ENCODE data around the gene SENP3. TPM values are rescaled to one million over a fixed set of nuclear protein-coding genes. Genes with fewer than 3 reads are reported as not detected.

The SENP3 gene
- total and polyA plus RNA-seq, 8 donors, result 22.0 to 78.6 (median 51.5) TPM

DNA sequence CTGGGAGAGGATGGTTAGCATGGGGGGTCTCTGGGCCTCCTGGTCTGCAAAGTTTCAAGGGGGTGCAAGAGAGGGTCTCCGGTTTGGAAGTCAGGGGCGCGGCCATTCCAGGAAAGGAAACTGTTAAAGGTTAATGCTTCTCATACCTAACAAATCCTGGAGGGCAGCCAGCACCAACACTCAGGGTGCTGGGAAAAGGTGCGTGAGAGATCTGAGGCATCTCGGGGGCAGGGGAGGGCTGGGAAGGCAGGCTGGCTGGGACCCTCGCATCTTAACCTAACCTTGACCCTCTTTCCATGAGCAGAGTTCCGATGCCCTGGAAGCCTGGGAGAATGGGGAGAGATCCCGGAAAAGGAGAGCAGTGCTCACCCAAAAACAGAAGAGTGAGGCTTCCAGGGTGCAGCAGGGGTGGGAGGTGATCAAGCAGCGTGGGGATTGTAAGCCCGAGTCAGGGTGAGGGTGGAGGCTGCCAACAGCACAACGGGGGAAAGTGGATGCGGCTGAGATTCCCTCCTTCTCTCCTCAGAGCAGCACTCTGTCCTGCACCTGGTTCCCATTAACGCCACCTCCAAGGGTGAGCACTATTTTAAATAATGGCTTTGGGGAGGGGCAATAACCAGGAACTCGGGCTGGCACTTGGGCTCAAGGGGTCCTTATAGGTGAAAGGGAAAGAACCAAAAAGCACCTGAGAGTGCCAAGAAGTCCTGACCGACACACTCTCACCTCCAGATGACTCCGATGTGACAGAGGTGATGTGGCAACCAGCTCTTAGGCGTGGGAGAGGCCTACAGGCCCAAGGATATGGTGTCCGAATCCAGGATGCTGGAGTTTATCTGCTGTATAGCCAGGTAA is 2.2 kb upstream of the SENP3 start:
- 28 to 56% (median 43%) methylated on average over 15 to 18 of the region's 18 CpGs for WGBS, 5 donors
- peak; percentile 70 to 79 for DNase-seq
- intact Hi-C loops (cut with DNase I; ENCODE audit: low total_unique reads), result no loop called here
- Histone ChIP-seq H3K36me3 (peaks cover 13 to 18% (median 16%) of the 10 kb centered on the region in 4 donors), H3K4me1 (peaks cover 53 to 81% (median 74%) of the 10 kb centered on the region in 4 donors), H3K4me3 (peak overlapping the region; percentile 67 to 99 (median 96)), H3K27ac (peak overlapping the region; percentile 93 to 99 (median 97)), H3K9me3 (no peaks in the 10 kb centered on the region), H3K27me3 (no peaks in the 10 kb centered on the region)
- TF ChIP-seq POLR2A (IDR thresholded peaks at IDR 0.05) (no peak), POLR2AphosphoS5 (IDR thresholded peaks at IDR 0.05) (peak in 1 of 3 donors; percentile 10), EP300 (IDR thresholded peaks at IDR 0.05) (no peak)
- TF ChIP-seq, protein P1, sequence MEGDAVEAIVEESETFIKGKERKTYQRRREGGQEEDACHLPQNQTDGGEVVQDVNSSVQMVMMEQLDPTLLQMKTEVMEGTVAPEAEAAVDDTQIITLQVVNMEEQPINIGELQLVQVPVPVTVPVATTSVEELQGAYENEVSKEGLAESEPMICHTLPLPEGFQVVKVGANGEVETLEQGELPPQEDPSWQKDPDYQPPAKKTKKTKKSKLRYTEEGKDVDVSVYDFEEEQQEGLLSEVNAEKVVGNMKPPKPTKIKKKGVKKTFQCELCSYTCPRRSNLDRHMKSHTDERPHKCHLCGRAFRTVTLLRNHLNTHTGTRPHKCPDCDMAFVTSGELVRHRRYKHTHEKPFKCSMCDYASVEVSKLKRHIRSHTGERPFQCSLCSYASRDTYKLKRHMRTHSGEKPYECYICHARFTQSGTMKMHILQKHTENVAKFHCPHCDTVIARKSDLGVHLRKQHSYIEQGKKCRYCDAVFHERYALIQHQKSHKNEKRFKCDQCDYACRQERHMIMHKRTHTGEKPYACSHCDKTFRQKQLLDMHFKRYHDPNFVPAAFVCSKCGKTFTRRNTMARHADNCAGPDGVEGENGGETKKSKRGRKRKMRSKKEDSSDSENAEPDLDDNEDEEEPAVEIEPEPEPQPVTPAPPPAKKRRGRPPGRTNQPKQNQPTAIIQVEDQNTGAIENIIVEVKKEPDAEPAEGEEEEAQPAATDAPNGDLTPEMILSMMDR (IDR thresholded peaks at IDR 0.05), result no peak

DNA sequence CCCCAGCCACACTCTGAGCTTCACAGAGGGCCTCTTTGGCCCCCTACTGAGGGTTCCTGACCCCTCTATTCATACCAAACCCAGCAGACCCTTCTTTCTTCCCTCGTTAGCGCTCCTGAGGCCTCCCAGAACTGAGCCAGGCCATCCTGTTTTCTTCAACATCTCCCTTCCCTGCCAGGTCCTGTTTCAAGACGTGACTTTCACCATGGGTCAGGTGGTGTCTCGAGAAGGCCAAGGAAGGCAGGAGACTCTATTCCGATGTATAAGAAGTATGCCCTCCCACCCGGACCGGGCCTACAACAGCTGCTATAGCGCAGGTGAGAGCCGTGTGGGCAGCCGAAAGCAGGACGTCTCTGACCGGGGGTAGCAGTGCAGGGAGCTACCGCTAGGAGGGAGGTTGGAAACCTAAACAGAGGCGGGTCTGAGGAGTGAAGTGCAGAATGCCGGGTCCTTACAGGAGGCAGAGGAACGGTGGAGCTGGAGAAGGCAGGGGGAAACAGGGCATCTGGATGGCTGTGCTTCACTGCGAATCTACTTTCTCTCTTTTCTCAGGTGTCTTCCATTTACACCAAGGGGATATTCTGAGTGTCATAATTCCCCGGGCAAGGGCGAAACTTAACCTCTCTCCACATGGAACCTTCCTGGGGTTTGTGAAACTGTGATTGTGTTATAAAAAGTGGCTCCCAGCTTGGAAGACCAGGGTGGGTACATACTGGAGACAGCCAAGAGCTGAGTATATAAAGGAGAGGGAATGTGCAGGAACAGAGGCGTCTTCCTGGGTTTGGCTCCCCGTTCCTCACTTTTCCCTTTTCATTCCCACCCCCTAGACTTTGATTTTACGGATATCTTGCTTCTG is 1.3 kb upstream of the SENP3 start:
- Histone ChIP-seq H3K27me3 (no peaks in the 10 kb centered on the region), H3K27ac (peak overlapping the region; percentile 93 to 99 (median 97)), H3K9me3 (no peaks in the 10 kb centered on the region), H3K4me3 (peak overlapping the region; percentile 67 to 99 (median 96)), H3K36me3 (peaks cover 21 to 25% (median 24%) of the 10 kb centered on the region in 4 donors), H3K4me1 (peaks cover 53 to 83% (median 78%) of the 10 kb centered on the region in 4 donors)
- DNase-seq, result peak; percentile 81 to 90
- 17 to 25% (median 22%) methylated on average over 22 of the region's 22 CpGs for WGBS, 5 donors
- intact Hi-C loops (cut with DNase I; ENCODE audit: low total_unique reads), result no loop called here
- TF ChIP-seq, protein P1 (IDR thresholded peaks at IDR 0.05), result peak in 6 of 7 experiments; percentile 38 to 83 (median 70)
- TF ChIP-seq POLR2AphosphoS5 (IDR thresholded peaks at IDR 0.05), result peak in 2 of 3 donors; percentile 34 to 50
- no peak for TF ChIP-seq EP300 (IDR thresholded peaks at IDR 0.05)

DNA sequence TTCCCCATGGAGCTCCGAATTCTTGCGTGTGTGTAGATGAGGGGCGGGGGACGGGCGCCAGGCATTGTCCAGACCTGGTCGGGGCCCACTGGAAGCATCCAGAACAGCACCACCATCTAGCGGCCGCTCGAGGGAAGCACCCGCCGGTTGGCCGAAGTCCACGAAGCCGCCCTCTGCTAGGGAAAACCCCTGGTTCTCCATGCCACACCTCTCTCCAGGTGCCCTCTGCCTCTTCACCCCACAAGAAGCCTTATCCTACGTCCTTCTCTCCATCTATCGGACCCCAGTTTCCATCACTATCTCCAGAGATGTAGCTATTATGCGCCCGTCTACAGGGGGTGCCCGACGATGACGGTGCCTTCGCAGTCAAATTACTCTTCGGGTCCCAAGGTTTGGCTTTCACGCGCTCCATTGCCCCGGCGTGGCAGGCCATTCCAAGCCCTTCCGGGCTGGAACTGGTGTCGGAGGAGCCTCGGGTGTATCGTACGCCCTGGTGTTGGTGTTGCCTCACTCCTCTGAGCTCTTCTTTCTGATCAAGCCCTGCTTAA is 617 bp upstream of the SENP3 start:
- Histone ChIP-seq H3K4me3 (peak overlapping the region; percentile 67 to 99 (median 96)), H3K27me3 (no peaks in the 10 kb centered on the region), H3K4me1 (peaks cover 53 to 83% (median 78%) of the 10 kb centered on the region in 4 donors), H3K27ac (peak overlapping the region; percentile 93 to 99 (median 97)), H3K36me3 (peaks cover 27 to 32% (median 31%) of the 10 kb centered on the region in 4 donors), H3K9me3 (no peaks in the 10 kb centered on the region)
- intact Hi-C loops (cut with DNase I; ENCODE audit: low total_unique reads), result no loop called here
- peak; percentile 96 to 97 for DNase-seq
- 0 to 1% (median 0%) methylated on average over 32 of the region's 32 CpGs for WGBS, 5 donors
- TF ChIP-seq POLR2AphosphoS5 (IDR thresholded peaks at IDR 0.05) (peak in 1 of 3 donors; percentile 64), EP300 (IDR thresholded peaks at IDR 0.05) (no peak), POLR2A (IDR thresholded peaks at IDR 0.05) (no peak)
- TF ChIP-seq, protein P1 (IDR thresholded peaks at IDR 0.05), result peak in 5 of 7 experiments; percentile 66 to 93 (median 79)

DNA sequence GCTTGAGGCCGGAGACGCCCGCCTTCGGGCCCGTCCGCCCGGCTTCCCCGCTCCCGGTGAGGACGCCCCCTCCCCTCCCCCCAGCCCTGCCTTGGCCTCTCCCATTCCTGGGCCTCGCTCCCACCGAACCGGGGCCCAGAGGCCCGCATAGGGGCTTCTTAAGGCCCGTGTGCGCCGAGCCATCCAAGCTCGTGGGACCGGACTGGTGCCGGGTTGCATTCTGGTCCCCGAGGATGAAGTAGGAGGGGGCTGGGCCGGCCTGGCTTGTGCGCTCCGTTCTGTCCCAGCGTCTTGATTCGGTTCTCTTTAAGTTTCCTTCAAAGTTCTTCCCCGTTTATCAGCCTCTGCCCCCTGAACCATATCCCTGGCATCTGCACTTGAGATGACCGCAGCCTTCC is 488 bp downstream of the SENP3 start:
- Histone ChIP-seq H3K4me3 (peak overlapping the region; percentile 67 to 99 (median 96)), H3K27ac (peak overlapping the region; percentile 93 to 99 (median 97)), H3K36me3 (peaks cover 36 to 43% (median 42%) of the 10 kb centered on the region in 4 donors), H3K4me1 (peaks cover 48 to 73% (median 69%) of the 10 kb centered on the region in 4 donors), H3K9me3 (no peaks in the 10 kb centered on the region), H3K27me3 (no peaks in the 10 kb centered on the region)
- WGBS, 5 donors, result 0 to 5% (median 1%) methylated on average over 2 to 28 of the region's 28 CpGs
- TF ChIP-seq EP300 (IDR thresholded peaks at IDR 0.05) (no peak), POLR2AphosphoS5 (IDR thresholded peaks at IDR 0.05) (no peak), POLR2A (IDR thresholded peaks at IDR 0.05) (no peak)
- TF ChIP-seq, protein P1 (IDR thresholded peaks at IDR 0.05), result no peak
- intact Hi-C loops (cut with DNase I; ENCODE audit: low total_unique reads), result no loop called here
- no peak for DNase-seq
